Right ventricle myocardium inferior (tissue), 1 donor: ENCODE data around the gene HAND2. TPM values are rescaled to one million over a fixed set of nuclear protein-coding genes. Genes with fewer than 3 reads are reported as not detected.

Experiments
- ATAC-seq: fragments of 200-7000 bp; cut with Tn5 transposase; one replicate; pipeline ENCODE4 v1.9.1; 2020; ENCODE audit warnings: mild to moderate bottlenecking, moderate library complexity
- DNase-seq: peaks from one replicate; pipeline ENCODE4 v3.0.0; 2021; ENCODE audit errors: missing footprints
- intact Hi-C: fragments of 100-400 bp; cut with DNase I; formaldehyde crosslinking; loops from one replicate; pipeline ENCODE4 v1.11.0; 2022
- total RNA-seq: library from RNA; stranded (reverse); fragmentation: NEBNext Ultra II Directional; extraction: Animal tissue kit (Norgen Biotek cat#: 25700); gene quantifications from one replicate; pipeline ENCODE4 v1.2.1, GENCODE V29; 2021
- donor health status: DM: no; HTN: yes; CAD: no; lungs with severe emphysema.

HAND2 gene
- total RNA-seq, 1 donor from 2014 or later, result 151 TPM

DNA sequence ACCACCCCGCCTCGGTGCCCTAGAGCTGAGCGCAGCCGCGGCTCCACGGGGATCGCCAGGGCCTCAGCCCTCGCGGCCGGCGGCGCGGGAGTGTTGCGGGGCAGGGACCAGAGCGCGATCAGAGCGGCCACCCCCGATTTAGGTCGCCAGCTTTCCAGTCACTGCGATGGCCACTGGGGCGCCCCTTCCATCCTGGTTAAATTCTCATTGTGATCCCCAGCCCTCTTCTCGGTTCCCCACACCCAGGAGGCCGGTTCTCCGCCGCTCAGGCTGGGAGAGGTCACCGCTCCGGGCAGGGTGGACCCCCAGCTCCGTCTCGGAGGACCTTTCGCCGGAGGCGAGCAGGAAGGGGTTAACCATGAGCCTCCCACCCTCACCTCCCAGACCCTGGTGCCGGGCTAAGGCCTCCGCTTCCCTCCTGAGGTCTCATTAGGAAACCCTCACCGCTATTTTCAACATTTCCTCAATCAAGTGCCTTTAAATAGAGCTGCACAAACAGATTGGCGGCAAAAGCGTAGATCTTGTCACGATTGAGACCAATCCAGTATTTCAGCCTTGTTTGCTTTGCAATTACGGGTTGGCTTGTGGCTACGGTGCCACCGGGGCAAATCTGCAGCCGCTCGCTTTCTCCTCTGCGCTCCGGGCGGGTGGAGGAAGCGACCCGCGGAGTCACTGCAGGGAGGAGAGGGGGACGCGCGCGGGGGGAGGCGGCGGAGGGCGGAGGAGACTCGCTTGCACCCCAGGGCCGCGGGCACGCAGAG is 8.3 kb upstream of the HAND2 start:
- DNase-seq, result peak; percentile 85
- peak; percentile 79 for ATAC-seq
- intact Hi-C loops, result loop anchor here (5.0 to 10.0 kb wide), 2 partner anchors 144 to 616 kb away; no protein-coding TSS in a partner anchor

DNA sequence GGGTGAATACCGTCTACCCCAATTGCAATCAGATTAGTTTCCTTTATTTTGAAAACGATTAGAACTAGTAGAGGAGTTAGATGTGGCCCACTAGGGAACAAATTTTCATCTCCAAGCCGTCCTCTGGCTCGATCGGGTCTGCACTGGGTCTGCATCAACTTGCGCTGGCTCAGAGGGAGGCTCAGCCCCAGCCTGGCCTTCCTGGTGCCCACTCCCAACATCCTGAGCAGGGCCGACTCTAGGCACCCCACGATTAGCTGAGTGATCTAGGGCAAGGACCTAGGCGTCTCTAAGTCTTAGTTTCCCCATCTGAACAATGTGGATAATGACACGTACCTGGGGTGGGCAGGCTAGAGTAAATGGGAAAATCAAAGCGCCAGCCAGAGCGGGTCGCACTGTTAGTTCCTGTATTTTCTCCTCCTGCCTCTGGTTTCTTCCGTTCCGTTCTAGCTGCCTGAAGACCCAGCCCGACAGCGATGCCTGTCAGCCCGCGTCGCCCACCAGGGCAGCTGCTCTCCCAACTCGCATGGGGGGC is 7.7 kb upstream of the HAND2 start:
- peak; percentile 21 for ATAC-seq

DNA sequence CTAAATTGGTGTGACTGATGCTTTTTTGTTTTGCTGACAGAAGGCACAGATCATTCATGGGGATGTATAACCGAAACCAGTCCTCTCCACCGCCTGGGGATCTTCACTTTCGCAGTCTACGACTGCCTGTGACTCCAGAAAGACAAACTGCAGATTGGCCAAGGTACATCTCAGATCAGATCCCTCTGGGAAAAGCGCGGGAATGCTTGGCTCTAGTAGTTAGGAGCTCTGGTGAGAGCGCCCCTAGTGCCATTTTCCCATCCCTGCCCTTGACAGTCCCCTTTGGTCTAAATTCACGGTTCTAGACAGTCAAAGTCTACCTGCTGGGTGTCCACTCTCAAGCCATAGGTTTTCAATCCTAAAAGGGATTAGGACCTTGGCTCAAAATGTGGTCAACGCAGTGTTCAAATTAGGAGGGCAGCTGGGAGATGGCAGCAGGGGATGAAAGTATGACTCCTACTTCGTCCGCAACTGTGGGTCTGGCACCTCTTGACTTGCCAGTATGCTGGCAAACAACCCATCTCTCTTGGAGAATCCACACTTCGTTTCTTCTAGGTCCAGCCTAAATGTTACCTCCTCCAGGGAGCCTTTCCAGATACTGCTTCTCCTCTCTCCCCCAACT is 6.9 kb upstream of the HAND2 start:
- intact Hi-C loops, result loop anchor here (5.0 to 10.0 kb wide), 2 partner anchors 145 to 618 kb away; no protein-coding TSS in a partner anchor
- peak; percentile 17 for ATAC-seq

More for the DNA sequence above, 7.7 kb upstream of the HAND2 start:
- intact Hi-C loops, result loop anchor here (5.0 to 10.0 kb wide), 2 partner anchors 145 to 617 kb away; no protein-coding TSS in a partner anchor
- DNase-seq, result no peak

DNA sequence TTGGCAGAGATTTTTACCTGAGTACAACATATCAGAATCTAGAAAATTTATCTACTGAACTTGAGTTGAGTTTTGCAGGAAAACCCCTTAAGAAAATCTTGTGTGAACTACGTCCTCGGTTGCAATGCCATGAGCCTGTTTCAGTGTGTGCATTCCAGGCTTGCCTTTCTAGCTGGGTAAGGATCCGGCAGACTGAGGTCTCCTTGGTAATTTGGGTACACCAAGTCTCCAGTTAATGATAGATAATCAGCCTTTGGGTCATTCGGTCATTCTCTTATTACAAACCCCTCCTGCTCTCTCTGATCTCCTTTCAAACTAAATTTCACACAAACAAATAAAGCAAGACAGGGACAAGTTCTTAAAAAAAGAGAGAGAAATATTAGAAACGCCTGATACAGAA is 5.9 kb upstream of the HAND2 start:
- ATAC-seq (no peak), DNase-seq (no peak)
- intact Hi-C loops, result loop anchor here (5.0 to 10.0 kb wide), 2 partner anchors 146 to 619 kb away; no protein-coding TSS in a partner anchor

More for the DNA sequence above, 6.9 kb upstream of the HAND2 start:
- no peak for DNase-seq

DNA sequence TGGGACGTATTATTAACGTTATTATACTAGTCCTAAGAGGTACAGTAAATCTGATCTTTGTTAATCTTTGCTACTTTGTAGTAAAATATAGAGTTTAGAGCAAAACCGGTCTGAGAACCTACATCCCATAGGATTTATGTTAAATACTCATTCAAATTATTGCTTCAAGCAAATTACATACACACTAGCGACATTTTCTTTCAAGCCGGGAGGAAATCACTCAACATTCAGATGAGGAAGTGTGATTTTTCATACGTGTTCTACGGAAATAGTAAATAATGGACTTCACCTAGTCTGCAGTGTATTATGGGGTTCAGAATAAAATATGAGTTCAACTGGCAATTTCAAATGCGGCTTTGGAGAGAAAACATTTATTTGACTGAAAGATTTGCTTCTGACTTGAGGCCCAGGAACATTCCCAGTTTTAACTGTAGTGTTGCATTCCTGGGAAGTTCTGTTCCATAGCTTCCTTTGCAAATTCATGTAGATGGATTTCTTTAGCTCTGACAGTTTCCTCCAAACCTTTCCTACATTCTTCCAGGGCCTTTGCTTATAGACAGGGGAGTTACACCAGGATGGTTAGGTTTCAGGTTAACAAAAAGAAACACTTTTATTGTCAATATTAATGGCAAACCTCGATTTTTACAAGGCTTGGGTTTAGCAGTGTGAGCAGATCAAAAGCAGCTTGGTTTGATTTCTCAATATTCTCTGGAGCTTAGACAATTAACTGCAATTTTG is 5.3 kb upstream of the HAND2 start:
- DNase-seq (no peak), ATAC-seq (no peak)
- intact Hi-C loops, result loop anchor here (5.0 to 10.0 kb wide), 2 partner anchors 147 to 619 kb away; no protein-coding TSS in a partner anchor

DNA sequence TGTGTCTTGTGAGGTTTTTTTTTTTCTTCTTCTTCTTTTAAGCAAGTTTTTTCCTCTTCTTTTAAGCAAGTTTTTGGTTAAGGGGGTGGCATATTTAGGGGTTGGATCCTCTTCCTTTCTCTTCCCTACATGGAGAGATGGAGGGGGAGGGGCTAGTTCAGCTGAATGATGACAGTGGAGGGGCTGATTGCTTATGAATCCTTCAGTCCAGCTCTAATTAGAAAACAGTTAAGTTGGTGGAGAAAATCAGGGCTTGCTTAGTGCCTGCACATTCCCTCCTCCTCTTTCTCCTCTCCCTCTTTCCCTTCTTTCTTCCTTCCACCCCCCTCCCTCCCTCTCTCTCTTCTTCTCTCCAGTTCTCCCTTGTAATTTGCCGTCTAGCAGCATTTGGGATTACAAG is 4.4 kb upstream of the HAND2 start:
- intact Hi-C loops, result loop anchor here (5.0 to 10.0 kb wide), 2 partner anchors 138 to 620 kb away; no protein-coding TSS in a partner anchor
- no peak for DNase-seq
- no peak for ATAC-seq

DNA sequence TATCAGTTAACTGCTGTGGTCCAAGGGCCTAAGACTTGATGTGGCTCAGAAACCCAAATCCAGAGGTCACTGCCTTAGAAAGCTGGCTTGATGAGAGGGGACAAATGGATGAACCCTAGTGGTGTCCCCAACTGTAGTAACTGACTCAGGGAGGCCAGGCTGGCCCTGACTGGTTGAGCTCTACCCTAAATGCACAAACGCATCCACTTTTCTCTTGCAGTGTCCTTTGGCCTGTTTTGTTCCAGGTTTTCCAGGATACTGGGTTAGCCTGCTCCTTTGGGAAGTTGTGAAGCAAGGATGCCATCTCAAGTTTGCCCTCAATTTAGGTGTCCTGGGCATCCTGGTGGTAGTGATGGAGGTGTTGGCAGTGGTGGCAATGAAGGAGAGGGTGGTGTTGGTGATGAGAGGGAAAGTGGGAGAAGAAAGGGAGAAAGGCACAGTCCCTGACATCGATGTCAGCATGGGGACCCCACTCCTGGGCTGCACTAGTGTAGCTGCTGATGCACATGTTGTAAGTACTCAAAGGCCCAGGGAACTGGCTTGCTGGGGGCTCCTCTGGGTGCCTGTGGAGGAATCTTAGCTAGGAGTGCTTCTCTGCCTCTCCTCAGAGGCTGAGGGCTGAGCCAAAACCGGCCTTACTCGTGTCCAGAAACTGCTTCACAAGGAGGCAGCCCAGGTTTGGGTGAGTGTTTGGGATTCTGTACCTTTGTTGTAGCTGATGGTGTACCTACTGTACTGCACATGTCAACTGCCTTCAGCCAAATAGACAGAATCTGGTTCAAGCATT is 2.9 kb upstream of the HAND2 start:
- no peak for DNase-seq
- ATAC-seq, result no peak
- intact Hi-C loops, result loop anchor here (5.0 to 10.0 kb wide), 2 partner anchors 139 to 622 kb away; no protein-coding TSS in a partner anchor

DNA sequence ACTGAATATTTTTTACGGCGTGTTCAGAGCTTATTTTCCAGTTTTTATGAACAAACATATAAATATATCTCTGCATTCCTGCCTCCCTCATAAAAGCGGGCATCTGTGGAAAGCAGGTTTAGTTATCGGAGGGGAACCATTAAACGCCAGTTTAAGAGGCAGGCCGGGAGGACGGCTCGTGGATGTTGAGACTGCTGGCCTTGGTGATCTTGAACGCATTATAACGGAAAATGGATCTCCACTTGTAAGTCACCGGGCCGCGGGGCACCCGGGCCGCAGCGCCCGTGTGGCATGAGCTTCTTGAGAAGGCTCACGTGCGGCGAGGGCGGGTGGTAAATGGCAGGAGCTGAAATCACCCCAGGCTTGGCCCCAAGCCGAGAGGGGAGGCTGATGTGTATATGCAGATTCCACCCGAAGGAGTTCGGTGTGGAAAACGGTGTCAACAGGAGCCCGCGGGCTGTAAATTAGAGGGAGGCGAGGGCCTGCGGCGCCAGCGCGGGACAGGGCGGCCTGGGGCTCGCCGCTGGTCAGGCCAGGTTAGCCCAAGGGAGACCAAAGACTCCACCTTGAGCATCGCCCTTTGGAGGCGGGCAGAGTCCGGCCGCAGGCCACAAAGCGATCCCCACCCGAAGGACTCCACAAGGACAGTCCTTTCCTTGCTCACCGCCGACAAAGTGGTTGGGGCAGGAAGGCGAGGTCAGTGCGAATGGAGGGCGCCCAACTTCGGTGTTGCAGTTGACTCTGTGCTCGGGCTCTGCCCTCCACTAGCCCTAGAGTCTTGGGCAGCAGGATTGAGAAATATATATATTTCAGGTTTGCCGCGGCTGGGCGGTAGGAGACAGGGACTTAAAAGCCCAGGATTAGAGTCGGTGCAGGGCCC is 1.3 kb upstream of the HAND2 start:
- DNase-seq (peak; percentile 74), ATAC-seq (peak; percentile 4)
- intact Hi-C loops, result loop anchor here (5.0 to 10.0 kb wide), 2 partner anchors 141 to 623 kb away; no protein-coding TSS in a partner anchor

DNA sequence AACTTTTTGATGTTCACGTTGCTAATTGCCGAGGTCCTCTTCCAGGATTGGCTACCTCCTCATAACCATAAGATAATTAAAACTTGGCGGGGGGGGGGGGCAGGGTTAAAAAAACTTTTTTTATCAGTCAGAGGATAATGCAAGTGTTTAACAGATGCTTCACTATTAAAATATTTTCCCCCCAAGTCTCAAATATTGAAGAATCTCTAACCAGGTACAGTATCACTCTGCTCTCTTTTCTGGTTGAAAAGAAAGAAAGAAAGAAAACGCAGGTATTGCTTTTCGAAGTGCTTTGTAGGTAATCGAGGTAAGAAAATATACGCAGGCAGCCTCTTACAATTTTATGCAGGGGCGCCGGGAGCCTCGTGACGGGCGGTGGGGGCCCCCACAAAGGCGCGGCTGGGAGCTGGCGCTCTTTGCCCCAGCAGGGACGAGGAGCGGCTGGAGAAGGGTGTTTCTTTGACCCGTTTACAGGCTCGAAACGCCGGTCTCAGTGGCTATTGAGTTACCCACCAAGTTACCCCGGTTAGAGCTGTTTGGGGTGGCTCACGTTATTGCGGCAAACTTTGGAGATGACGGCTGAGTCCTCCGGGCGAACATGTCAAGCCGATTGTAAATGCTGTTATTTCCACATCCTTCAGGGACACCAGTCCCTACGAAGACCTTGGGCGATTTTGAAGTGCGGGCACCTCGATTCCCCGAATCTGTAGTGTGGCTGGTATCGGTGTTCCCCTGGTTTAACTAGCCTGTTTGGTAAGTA is 477 bp upstream of the HAND2 start:
- DNase-seq (no peak), ATAC-seq (no peak)
- intact Hi-C loops, result loop anchor here (1.0 to 10.0 kb wide), 3 partner anchors 142 to 624 kb away; no protein-coding TSS in a partner anchor

DNA sequence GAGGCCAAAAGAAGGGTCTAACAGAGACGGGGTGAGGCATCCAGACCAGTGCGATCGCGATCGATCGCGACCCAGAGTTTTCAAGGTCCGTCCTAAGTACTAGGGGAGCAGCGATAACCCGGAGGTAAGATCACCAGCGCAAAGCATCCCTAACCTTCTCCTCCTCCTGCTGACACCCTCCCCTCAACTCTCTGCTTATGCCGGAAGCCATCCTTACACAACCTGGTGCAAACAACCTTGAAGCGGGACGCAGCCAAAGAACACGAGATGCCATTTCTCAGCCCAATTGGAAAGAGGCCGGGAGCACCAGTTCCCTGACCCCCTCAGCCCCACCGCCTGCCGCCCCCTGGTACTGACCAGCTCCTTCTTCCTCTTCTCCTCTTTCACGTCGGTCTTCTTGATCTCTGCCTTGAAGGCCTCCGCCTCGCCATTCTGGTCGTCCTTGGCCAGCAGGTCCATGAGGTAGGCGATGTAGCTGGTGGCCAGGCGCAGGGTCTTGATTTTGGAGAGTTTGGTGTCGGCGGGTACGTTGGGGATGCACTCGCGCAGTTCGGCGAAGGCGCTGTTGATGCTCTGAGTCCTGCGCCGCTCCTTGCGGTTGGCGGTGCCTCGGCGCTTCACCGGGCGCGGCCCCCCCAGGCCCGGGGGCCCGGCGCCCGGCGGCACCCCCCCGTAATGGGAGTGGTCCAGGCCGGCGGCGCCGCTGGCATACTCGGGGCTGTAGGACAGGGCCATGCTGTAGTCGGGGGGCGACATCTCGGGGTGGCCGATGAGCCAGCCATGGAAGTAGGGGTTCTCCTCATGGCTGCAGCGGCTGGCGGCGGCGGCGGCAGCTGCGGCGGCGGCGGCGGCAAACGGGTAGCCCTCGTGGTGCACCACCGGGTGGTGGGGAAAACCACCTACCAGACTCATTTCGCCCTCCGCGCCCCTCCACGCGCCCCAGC is 1.4 kb downstream of the HAND2 start:
- ATAC-seq (peak; percentile 21), DNase-seq (peak; percentile 71)
- intact Hi-C loops, result no loop called here

DNA sequence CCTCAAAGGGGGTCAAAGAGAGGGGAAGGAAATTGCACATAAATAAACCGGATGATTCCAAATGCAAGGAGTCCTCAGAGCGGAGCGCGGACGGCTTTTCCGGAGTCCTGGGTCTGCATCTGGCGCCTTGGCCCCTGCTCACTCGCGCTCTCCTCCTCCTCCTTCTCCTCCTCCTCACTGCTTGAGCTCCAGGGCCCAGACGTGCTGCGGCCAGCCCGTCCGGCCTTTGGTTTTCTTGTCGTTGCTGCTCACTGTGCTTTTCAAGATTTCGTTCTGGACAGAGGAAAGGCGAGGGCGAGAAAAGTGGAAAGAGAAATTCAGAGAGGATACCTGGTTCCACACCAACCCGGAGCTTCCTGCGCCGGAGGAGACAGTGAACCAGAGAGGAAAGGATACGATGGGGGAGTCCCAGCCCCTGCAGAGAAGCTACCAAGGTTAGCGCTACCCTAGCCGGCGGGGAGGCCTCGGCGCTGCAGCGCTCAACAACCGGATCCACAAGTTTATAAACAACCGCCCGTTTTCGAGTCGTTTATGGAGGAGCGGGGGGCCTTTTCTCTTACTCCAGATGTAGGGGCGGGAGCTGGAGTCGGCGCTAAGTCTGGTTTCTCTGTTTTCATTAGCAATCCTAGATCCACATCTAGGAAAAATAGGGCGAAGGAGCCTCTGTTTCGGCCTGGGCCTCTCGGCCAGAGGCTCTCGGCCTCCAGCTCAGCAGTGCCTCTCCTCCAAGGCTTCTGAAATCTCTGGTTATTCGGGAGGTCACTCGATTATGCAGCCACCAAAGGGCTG is 2.7 kb downstream of the HAND2 start:
- peak; percentile 68 for DNase-seq
- ATAC-seq, result no peak
- intact Hi-C loops, result no loop called here

DNA sequence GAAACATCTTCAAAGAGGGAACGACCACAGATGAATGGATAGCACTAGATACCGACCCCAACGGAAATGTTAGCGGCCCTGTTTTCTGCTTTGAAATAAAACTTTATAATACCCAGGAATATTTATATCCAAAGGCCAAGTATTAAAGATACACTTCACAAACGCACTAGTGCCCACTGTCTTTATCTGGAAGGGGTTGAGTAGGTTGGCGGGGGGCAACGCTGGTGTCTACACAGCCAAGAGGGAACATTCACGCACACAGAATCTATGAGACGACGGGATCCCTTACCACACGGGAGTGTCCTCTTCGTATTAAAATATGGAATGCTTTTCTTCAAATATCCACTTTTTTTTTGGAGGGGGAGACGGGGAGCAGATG is 3.3 kb downstream of the HAND2 start:
- intact Hi-C loops, result no loop called here
- no peak for DNase-seq
- ATAC-seq, result no peak

DNA sequence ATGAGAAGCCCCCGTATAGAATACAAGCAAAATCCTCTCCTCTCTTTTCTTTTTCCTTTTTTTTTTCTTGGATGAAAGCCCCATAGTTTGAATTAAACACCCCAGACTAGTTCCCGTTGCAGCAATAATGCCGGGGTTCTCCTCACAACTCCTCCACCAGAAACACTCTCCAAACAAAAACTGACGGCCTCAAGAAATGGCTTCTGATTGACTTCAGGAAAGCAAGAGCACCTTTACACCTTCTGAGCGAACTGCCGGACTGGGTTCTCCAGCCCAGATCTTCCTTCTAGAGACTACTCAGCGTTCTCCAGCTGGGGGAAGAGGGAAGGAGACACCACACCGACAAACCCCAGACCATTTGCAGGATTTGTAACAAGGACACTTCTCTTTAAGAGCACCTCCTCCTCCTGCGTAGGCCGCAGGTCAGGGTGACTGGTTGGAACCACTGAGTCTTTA is 4.0 kb downstream of the HAND2 start:
- DNase-seq, result peak; percentile 72
- intact Hi-C loops, result no loop called here
- no peak for ATAC-seq

DNA sequence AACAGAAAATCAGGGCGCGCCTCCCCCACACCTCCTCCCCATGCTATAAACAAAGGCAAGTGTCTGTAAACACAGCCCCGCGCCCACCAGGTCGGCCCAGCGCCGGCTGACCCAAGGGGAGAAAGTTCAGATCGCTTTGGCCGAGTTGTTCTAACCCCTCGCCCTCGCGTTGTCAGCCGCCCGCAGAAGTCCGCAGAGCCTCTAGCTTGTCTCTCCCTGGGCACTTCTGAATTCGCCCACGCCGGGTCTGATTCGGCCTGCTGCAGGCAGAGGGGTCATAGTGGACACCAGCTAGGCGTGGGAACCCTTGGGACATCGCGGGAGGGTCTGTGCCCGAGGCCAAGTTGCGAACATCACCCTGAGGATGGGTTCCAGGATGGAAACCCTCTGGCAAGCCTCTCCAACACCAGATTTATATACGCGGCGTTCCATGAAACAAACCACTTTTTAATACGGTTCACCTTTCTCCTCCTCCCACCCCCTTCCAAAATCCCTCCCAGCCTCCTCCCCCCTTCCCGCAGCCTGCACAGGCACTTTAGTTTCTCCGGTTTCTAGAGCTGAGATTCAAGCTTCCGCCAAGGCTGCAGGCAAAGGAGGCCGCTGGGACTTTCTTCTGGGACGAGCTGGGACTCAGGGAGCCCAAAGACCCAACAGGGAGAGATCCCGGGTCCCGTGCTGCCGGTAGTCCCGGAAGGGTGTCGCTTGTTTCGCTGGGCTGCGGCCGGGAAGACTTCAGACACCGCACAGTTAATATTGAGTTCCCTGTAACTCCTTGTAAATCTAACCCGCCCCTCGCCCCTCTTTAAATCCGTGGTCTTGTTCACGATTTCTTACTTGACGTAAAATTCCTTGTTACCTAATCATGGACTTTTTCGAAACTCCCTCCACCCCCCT is 4.7 kb downstream of the HAND2 start:
- intact Hi-C loops, result no loop called here
- no peak for ATAC-seq
- DNase-seq, result peak; percentile 74
